DND-41 (cell line): ENCODE measurements around the gene FLAD1.

Experiments used
- ATAC-seq: fragments of 200-7000 bp; cut with Tn5 transposase; 3 replicates; pipeline ENCODE4 v1.9.1; 2021; ENCODE audit warnings: low read depth; ENCODE audit not compliant: insufficient read depth
- DNase-seq: peaks from one replicate; pipeline ENCODE4 v3.0.0-alpha.2; 2020
- H2AFZ ChIP-seq: 2 replicates; pipeline ENCODE4 v1.6.0; 2012; ENCODE audit warnings: low read depth, low read length
- H3K27ac ChIP-seq: 2 replicates; pipeline ENCODE4 v1.5.1; 2012; ENCODE audit warnings: low read length, inconsistent platforms
- H3K27me3 ChIP-seq: fragments of 200-600 bp; sonication (generic); 2 replicates; pipeline ENCODE4 v1.6.0; 2012; ENCODE audit warnings: low read length, mild to moderate bottlenecking, inconsistent platforms; ENCODE audit not compliant: insufficient read depth, poor library complexity
- H3K36me3 ChIP-seq: 2 replicates; pipeline ENCODE4 v1.5.1; 2012; ENCODE audit warnings: low read length, inconsistent platforms; ENCODE audit not compliant: insufficient read depth
- H3K4me1 ChIP-seq: 2 replicates; pipeline ENCODE4 v1.5.1; 2012; ENCODE audit warnings: mild to moderate bottlenecking, low read length; ENCODE audit not compliant: insufficient read depth
- H3K4me2 ChIP-seq: 2 replicates; pipeline ENCODE4 v1.6.0; 2012; ENCODE audit warnings: mild to moderate bottlenecking, moderate library complexity, low read length, inconsistent platforms; ENCODE audit not compliant: insufficient read depth
- H3K4me3 ChIP-seq, 2 experiments: fragments of 200-600 bp in 1 of 2; shearing (Covaris generic) in 1 of 2; 2 replicates each; pipeline ENCODE4 v1.5.1; 2012 to 2016; ENCODE audit warnings: inconsistent platforms in 2 of 2, low read length in 2 of 2, mild to moderate bottlenecking in 2 of 2, low read depth in 1 of 2, moderate library complexity in 1 of 2
- H3K79me2 ChIP-seq: 2 replicates; pipeline ENCODE4 v1.6.0; 2012; ENCODE audit warnings: low read length, inconsistent platforms; ENCODE audit not compliant: insufficient read depth
- H3K9ac ChIP-seq: 2 replicates; pipeline ENCODE4 v1.6.0; 2012; ENCODE audit warnings: low read depth, mild to moderate bottlenecking, inconsistent platforms, low read length, moderate library complexity
- H3K9me3 ChIP-seq: 2 replicates; pipeline ENCODE4 v1.5.1; 2012; ENCODE audit warnings: low read length, moderate library complexity, mild to moderate bottlenecking, inconsistent platforms; ENCODE audit not compliant: insufficient read depth, severe bottlenecking
- H4K20me1 ChIP-seq: 2 replicates; pipeline ENCODE4 v1.6.0; 2012; ENCODE audit warnings: low read length; ENCODE audit not compliant: insufficient read depth
- CTCF ChIP-seq: IDR thresholded peaks from 2 replicates; pipeline ENCODE4 v1.5.1; 2012; ENCODE audit warnings: borderline replicate concordance, low read length, moderate library complexity, mild to moderate bottlenecking; ENCODE audit not compliant: poor library complexity, severe bottlenecking; ENCODE audit errors: extremely low read depth
- EZH2 ChIP-seq: IDR thresholded peaks from 3 replicates; pipeline ENCODE4 v1.6.1; 2012; ENCODE audit warnings: borderline replicate concordance, low read depth, mild to moderate bottlenecking, moderate library complexity, low read length, inconsistent platforms; ENCODE audit not compliant: severe bottlenecking

The FLAD1 gene

GRCh38 chr1:154992721-154993571 lies 9.8 kb downstream of the FLAD1 start:
- no peak overlapping the region for H3K4me3 ChIP-seq
- peaks cover 54% of the 10 kb centered on the region for H4K20me1 ChIP-seq
- peak; percentile 65 for ATAC-seq
- H3K9me3 ChIP-seq: no peaks in the 10 kb centered on the region
- peaks cover 2% of the 10 kb centered on the region; the same call in 1 of the 2 replicates for H3K79me2 ChIP-seq
- DNase-seq: no peak
- no peak overlapping the region for H2AFZ ChIP-seq
- peaks cover 26% of the 10 kb centered on the region for H3K36me3 ChIP-seq
- peaks cover 3% of the 10 kb centered on the region for H3K4me1 ChIP-seq
- peak; percentile 54 for TF ChIP-seq CTCF
- TF ChIP-seq EZH2: no peak
- H3K4me2 ChIP-seq: no peak overlapping the region
- H3K27ac ChIP-seq: no peak overlapping the region
- H3K9ac ChIP-seq: no peak overlapping the region
- H3K27me3 ChIP-seq: peaks cover 10% of the 10 kb centered on the region

- H3K4me2 ChIP-seq: no peak within 1 kb of the TSS
- DNase-seq: no peak
- H2AFZ ChIP-seq: no peak within 1 kb of the TSS
- no peak within 1 kb of the TSS for H3K9ac ChIP-seq
- H3K4me3 ChIP-seq: no peak within 1 kb of the TSS
- peak; percentile 5; the same call in 1 of the 3 replicates for ATAC-seq
- H4K20me1 ChIP-seq: peaks cover 55% of the 10 kb centered on the region
- TF ChIP-seq CTCF (no peak), EZH2 (no peak)
- no peaks in the 10 kb centered on the region for H3K9me3 ChIP-seq
- H3K27ac ChIP-seq: no peak within 1 kb of the TSS
- no peaks in the 10 kb centered on the region for H3K79me2 ChIP-seq
- peaks cover 10% of the 10 kb centered on the region for H3K4me1 ChIP-seq
- H3K27me3 ChIP-seq: peaks cover 13% of the 10 kb centered on the region
- H3K36me3 ChIP-seq: peaks cover 19% of the 10 kb centered on the region
These were observed 10.6 kb downstream of the FLAD1 start, which contains the start of gene LENEP for GRCh38 chr1:154993572-154994268. Gene LENEP, plus strand, starts transcription at chr1:154993586. Its CDS starts 22 bp downstream, at chr1:154993608.

- H4K20me1 ChIP-seq: peaks cover 54% of the 10 kb centered on the region
- H3K27me3 ChIP-seq: peaks cover 17% of the 10 kb centered on the region
- H3K79me2 ChIP-seq: no peaks in the 10 kb centered on the region
- peaks cover 14% of the 10 kb centered on the region for H3K36me3 ChIP-seq
- no peaks in the 10 kb centered on the region for H3K9me3 ChIP-seq
- no peak overlapping the region for H3K4me2 ChIP-seq
- H3K4me3 ChIP-seq: no peak overlapping the region
- ATAC-seq (no peak), DNase-seq (no peak)
- H3K4me1 ChIP-seq: peaks cover 15% of the 10 kb centered on the region
- no peak overlapping the region for H3K9ac ChIP-seq
- H3K27ac ChIP-seq: no peak overlapping the region
- no peak overlapping the region for H2AFZ ChIP-seq
- TF ChIP-seq CTCF: no peak
- no peak for TF ChIP-seq EZH2
These were observed 11.1 kb downstream of the FLAD1 start for GRCh38 chr1:154994269-154994587.
